ENCODE results near the gene MAZ. TPM values are rescaled to one million over a fixed set of nuclear protein-coding genes. Genes with fewer than 3 reads are reported as not detected.
A peak's percentile ranks its signal among the peaks of the same experiment; 100 is the strongest.

The MAZ gene
- total and polyA plus RNA-seq, 2 of the 8 experiments (the other 6 are each of a cell fraction or from before 2014, with no cell fraction given), result 219 to 380 TPM

DNA sequence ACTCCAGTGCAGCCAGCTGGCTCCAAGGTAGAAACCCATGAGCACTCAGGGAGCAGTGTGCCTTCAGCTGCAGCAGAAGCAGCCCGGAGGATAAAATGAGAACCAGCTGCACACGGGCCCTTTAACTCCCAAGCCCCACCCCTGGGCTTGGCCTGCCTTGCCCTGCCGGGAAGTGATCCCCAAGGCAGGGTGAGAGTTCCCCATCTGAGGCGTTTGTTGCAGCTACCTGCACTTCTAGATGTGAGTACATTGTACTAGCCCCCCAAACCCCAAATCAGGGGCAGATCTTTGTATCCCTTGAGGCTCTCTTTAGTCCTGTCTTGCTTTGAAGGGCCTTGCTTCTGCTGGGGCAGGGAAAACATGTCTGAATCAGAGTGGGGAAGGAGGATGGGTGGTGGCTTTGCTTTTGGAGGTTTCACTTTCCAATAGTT, 14.0 kb downstream of the MAZ start, which contains the start of gene MVP:
MVP (plus strand) TSS at position 192 of the 431 bp plus-strand sequence. CDS start 10,088 bp downstream, outside the sequence.
- Histone ChIP-seq H2BK5ac (ENCODE audit: low read depth, low read length) (no peak within 1 kb of the TSS), H3K9ac (replicated peaks in 1 of 4; ENCODE audit: extremely low read depth in 1 of 4, low read depth in 3 of 4, low read length in 3 of 4) (no peak within 1 kb of the TSS), H2BK20ac (ENCODE audit: low read length) (no peak within 1 kb of the TSS), H4K8ac (ENCODE audit: extremely low read depth, insufficient read depth, low read length) (no peak within 1 kb of the TSS), H3K56ac (replicated peaks; ENCODE audit: insufficient read length, low read depth, low read length) (no peak within 1 kb of the TSS), H3K9me3 (ENCODE audit: insufficient read depth in 2 of 2, low read depth in 1 of 2, low read length in 1 of 2) (no peaks in the 10 kb centered on the region), H3K79me1 (ENCODE audit: low read depth, low read length) (peaks cover 5% of the 10 kb centered on the region; the same call in 1 of the 2 replicates), H2AFZ (ENCODE audit: low read length) (no peak within 1 kb of the TSS), H3K79me2 (ENCODE audit: control insufficient read depth in 1 of 2, insufficient read depth in 2 of 2, low read length in 2 of 2) (peaks cover 0 to 18% of the 10 kb centered on the region in 2 experiments; a peak in 1 of 4 replicates), H3K27me3 (replicated peaks in 1 of 4; ENCODE audit: control insufficient read depth in 3 of 4, extremely low read depth in 1 of 4, insufficient read depth in 3 of 4, low read length in 3 of 4) (no peaks in the 10 kb centered on the region), H4K5ac (ENCODE audit: insufficient read length, low read depth, low read length) (no peak within 1 kb of the TSS), H3K4me2 (ENCODE audit: insufficient read depth in 1 of 2, low read depth in 2 of 2, low read length in 2 of 2) (no peak within 1 kb of the TSS), H2AK5ac (ENCODE audit: low read depth, low read length) (no peak within 1 kb of the TSS), H2BK15ac (ENCODE audit: low read length) (no peak within 1 kb of the TSS), H4K91ac (replicated peaks; ENCODE audit: insufficient read length, low read length) (no peak within 1 kb of the TSS), H3K23ac (ENCODE audit: insufficient read length) (no peak within 1 kb of the TSS), H3K14ac (ENCODE audit: insufficient read length) (no peak within 1 kb of the TSS), H3K4ac (replicated peaks; ENCODE audit: insufficient read length, low read depth, low read length) (no peak within 1 kb of the TSS), H3K18ac (ENCODE audit: extremely low read depth, low read length) (no peak within 1 kb of the TSS), H3K4me3 (ENCODE audit: extremely low read depth in 1 of 4, insufficient read depth in 2 of 4, low read depth in 3 of 4, low read length in 4 of 4) (no peak within 1 kb of the TSS; a peak in 1 of 8 replicates), H3K36me3 (ENCODE audit: control insufficient read depth in 2 of 4, insufficient read depth in 4 of 4, low read length in 3 of 4) (peaks cover 12 to 23% (median 18%) of the 10 kb centered on the region in 4 experiments), H3K4me1 (replicated peaks in 1 of 4; ENCODE audit: control insufficient read depth in 3 of 4, insufficient read depth in 4 of 4, low read length in 3 of 4) (peaks cover 0 to 7% (median 3%) of the 10 kb centered on the region in 4 experiments; a peak in 5 of 7 replicates), H2BK120ac (replicated peaks; ENCODE audit: low read depth, low read length) (no peak within 1 kb of the TSS), H4K20me1 (replicated peaks in 1 of 2; ENCODE audit: control insufficient read depth in 1 of 2, insufficient read depth in 2 of 2, low read length in 2 of 2) (peaks cover 2 to 4% of the 10 kb centered on the region in 2 experiments), H3K23me2 (ENCODE audit: low read depth, low read length) (peaks cover 4% of the 10 kb centered on the region), H3K27ac (ENCODE audit: low read depth, low read length) (no peak within 1 kb of the TSS), H2BK12ac (ENCODE audit: low read depth, low read length) (no peak within 1 kb of the TSS)
- FAIRE-seq (no peak), DNase-seq (ENCODE audit: low read depth in 1 of 2, low spot score in 2 of 2) (peak in 1 of 2 experiments; percentile 39)
- WGBS, 2 experiments (ENCODE audit: extremely low coverage in 1 of 2, insufficient coverage in 1 of 2, insufficient read length in 1 of 2, insufficient replicate concordance in 2 of 2, low coverage in 1 of 2, low lambda C conversion rate in 2 of 2, missing lambda C conversion rate in 1 of 2), result 88% methylated on average over 3 of the region's 4 CpGs; no CpG with 5 or more reads in 1 of the 2 experiments
- ChIA-PET CTCF (ENCODE audit: partially characterized antibody) (interaction anchor here (0.6 to 17.5 kb wide), 10 partner anchors 9 to 235 kb away, joined by 3 to 212 read pairs (median 6); partner anchors contain the start of genes MAZ and ZG16), POLR2A (ENCODE audit: partially characterized antibody) (interaction anchor here (0.6 to 16.6 kb wide), 12 partner anchors 9 to 211 kb away, joined by 3 to 167 read pairs (median 4); partner anchors contain the start of gene TLCD3B)
- TF ChIP-seq BRCA1 (IDR thresholded peaks at IDR 0.05; ENCODE audit: low read depth, low read length) (no peak), PHF8 (conservative IDR thresholded peaks at IDR 0.05; ENCODE audit: low read depth, low read length) (no peak), BACH1 (IDR thresholded peaks at IDR 0.05; ENCODE audit: low read length) (no peak), RBBP5 (IDR thresholded peaks at IDR 0.05; ENCODE audit: borderline replicate concordance, low read depth, low read length) (no peak), GTF2F1 (IDR thresholded peaks at IDR 0.05; ENCODE audit: borderline replicate concordance, low read depth, low read length) (no peak), SUZ12 (IDR thresholded peaks at IDR 0.05; ENCODE audit: low read length) (no peak), TBP (IDR thresholded peaks at IDR 0.05; ENCODE audit: low read depth, low read length) (no peak), SIRT6 (IDR thresholded peaks at IDR 0.05; ENCODE audit: low read length) (no peak)

Data from H1 (cell line).